ENCODE results near the gene MINPP1.

- no peak for TF ChIP-seq EZH2 (IDR thresholded peaks at IDR 0.05; ENCODE audit: borderline replicate concordance, insufficient read depth, low read length, poor library complexity, severe bottlenecking)
- TF ChIP-seq POLR2AphosphoS5 (IDR thresholded peaks at IDR 0.05), result no peak
- no peak for TF ChIP-seq TAF1 (IDR thresholded peaks at IDR 0.05; ENCODE audit: low read depth)
- TF ChIP-seq CTCF (IDR thresholded peaks at IDR 0.05; ENCODE audit: poor library complexity, severe bottlenecking), result no peak
- TF ChIP-seq REST (IDR thresholded peaks at IDR 0.05; ENCODE audit: borderline replicate concordance), result no peak
- no peak for TF ChIP-seq MXI1 (conservative IDR thresholded peaks at IDR 0.05; ENCODE audit: poor library complexity, severe bottlenecking)
- TF ChIP-seq SMC3 (conservative IDR thresholded peaks at IDR 0.05; ENCODE audit: poor library complexity), result no peak
- TF ChIP-seq RAD21 (conservative IDR thresholded peaks at IDR 0.05), result no peak
- no peak for TF ChIP-seq EP300 (conservative IDR thresholded peaks at IDR 0.05; ENCODE audit: poor library complexity, severe bottlenecking)
Measured at GRCh38 chr10:87552248-87552929, 47.7 kb downstream of the MINPP1 start.

All from neural cell (in vitro differentiated cells).